ENCODE data around the gene ARHGAP19. TPM values are rescaled to one million over a fixed set of nuclear protein-coding genes. Genes with fewer than 3 reads are reported as not detected.

ARHGAP19 gene, protein sequence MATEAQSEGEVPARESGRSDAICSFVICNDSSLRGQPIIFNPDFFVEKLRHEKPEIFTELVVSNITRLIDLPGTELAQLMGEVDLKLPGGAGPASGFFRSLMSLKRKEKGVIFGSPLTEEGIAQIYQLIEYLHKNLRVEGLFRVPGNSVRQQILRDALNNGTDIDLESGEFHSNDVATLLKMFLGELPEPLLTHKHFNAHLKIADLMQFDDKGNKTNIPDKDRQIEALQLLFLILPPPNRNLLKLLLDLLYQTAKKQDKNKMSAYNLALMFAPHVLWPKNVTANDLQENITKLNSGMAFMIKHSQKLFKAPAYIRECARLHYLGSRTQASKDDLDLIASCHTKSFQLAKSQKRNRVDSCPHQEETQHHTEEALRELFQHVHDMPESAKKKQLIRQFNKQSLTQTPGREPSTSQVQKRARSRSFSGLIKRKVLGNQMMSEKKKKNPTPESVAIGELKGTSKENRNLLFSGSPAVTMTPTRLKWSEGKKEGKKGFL
- 8.1 and 9.1 TPM in 2 replicates for total RNA-seq

DNA sequence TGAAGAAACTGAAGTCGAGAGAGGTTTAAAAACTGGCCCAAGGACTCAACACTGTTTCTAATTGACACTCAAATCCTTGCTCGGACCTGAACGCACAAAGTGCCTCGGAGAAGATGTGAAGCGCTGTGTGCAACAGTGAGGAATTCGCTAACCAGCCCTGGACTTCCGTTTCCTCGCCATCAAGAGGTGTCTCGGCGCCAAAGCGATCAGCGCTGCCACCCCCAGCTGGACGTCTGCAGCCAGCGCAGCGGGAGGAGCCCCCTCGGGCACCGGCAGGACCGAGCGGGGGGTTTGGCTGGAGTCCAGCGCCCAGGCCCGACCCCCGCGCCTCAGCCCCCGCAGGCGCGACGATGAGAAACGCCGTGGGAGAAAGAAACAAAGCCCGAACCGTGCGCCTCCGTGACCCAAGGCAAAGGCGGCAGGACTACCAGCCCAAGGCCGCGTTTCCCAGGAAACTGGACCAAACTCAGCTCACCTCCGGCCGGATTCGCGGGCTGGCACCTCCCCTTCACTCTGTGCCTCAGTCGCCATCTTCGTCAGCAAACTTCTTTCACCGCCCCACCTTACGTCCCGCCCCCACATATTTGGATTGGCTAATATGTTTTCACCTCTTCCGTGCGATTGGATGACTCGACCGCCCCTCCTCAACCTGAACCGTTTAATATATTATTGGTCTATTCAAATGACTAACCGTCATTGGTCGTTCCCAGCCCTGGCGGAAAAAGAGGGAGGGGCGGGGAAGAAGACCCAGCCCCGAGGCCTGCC is at the start of gene ARHGAP19:
Gene ARHGAP19 (minus strand): TSS at position 541 of the 765 bp plus-strand sequence. CDS start 10 bp downstream, at position 531.

GRCh38 chr10:97334370-97335175 is 42.1 kb upstream of the ARHGAP19 start, which contains the start of gene FRAT2:
Gene FRAT2, minus strand, starts transcription at chr10:97334729. Its CDS starts 157 bp downstream, at chr10:97334572.

GRCh38 chr10:97318772-97319651 is 26.6 kb upstream of the ARHGAP19 start, which contains the start of gene FRAT1:
Gene FRAT1, plus strand, starts transcription at chr10:97319271. Its CDS starts 183 bp downstream, at chr10:97319454.

DNA sequence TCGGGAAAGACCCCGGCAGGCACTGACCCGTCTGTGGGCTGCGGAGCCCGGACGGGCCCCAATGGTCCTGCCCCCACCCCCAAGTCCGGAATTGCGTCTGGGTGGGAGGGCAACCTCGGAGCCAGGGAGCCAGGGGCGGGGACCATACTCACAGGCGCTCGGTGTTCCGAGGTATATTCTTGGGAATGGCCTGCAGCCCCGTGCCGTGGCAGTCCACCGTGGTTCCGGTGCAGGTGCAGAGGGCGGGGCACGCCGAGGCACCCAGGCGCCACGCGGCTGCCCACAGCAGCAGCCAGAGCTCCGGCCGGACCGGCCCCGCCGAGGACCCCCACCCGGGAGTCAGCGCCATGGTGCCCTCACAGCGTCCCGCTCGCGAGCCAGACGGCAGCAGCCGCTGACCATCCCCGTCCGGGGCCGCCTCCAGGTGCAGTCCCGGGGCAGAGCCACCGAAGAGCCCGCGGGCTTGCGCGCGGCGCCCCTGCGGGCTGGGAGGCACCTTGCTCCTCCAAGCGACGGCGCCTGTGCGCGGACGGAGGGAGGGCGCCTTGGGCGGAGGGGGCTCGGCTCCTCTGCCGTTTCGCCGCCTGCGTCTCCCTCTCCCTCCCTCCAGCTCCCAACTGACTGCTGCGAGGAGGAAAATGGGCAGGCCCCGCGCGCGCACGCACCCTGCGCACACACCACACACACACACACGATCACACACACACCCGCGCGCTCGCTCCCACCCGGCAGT is 106.9 kb downstream of the ARHGAP19 start, which contains the start of gene SLIT1:
Gene SLIT1 (minus strand): TSS at position 634 of the 733 bp plus-strand sequence. CDS start 285 bp downstream, at position 349.

Other genes with a start within 250 kb of the ARHGAP19 start
- 0.26 and 0.31 TPM in 2 replicates for gene SLIT1, start 106.7 kb downstream of the ARHGAP19 start, total RNA-seq
- gene FRAT1, start 26.6 kb upstream of the ARHGAP19 start, total RNA-seq: 1.7 and 2.1 TPM in 2 replicates
- 4.4 and 5.4 TPM in 2 replicates for gene FRAT2, start 42.1 kb upstream of the ARHGAP19 start, total RNA-seq
- gene RRP12, start 108.7 kb upstream of the ARHGAP19 start, total RNA-seq: 10.1 and 15.7 TPM in 2 replicates
- 224 and 247 TPM in 2 replicates for gene PGAM1, start 133.6 kb upstream of the ARHGAP19 start, total RNA-seq
- 27.9 and 32.0 TPM in 2 replicates for gene EXOSC1, start 153.4 kb upstream of the ARHGAP19 start, total RNA-seq
- 35.0 and 38.7 TPM in 2 replicates for gene ZDHHC16, start 153.5 kb upstream of the ARHGAP19 start, total RNA-seq
- 46.2 and 49.2 TPM in 2 replicates for gene MMS19, start 205.8 kb upstream of the ARHGAP19 start, total RNA-seq
- gene UBTD1, start 206.3 kb upstream of the ARHGAP19 start, total RNA-seq: 22.5 and 22.9 TPM in 2 replicates

Measured in aortic smooth muscle cell (primary cell).